Measurements from ENCODE around the gene DMRTA1. TPM values are rescaled to one million over a fixed set of nuclear protein-coding genes. Genes with fewer than 3 reads are reported as not detected.

DMRTA1 gene
- total and polyA plus RNA-seq, 2 donors (not counting 1 experiment from before 2014, with no cell fraction given), result 0.05 to 0.83 TPM

DNA sequence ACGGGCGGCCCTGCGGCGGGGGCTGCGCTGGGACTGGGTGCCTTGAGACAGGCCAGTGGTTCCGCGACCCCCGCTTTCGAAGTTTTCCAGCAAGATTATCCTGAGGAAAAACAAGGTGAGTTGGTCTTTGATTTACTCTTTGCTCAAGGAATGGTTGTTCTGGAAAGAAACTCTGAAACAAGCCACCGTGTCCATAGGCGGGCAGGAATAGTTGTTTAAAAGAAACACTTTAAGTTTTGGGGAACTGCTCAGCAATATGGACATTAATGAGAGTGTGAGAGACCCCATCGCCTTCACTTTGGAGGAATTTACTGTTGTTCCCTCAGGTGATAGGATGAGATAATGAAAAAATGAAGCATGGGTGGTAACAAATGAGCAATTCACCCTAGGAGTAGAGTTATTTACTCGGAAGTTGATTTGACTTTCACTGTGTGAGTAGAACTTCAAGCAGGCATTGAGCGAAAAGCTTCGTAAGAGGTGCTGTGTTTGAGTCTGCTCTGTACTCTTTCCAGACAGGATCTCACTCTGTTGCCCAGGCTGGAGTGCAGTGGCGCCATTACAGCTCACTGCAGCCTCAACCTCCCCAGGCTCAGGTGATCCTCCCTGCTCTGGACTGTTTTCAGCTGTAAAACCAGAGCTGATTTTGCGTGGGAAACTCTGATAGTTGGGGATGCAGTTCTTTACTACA is 1.1 kb downstream of the DMRTA1 start:
- Histone ChIP-seq H3K4me1 (ENCODE audit: control insufficient read depth, extremely low read depth, insufficient read depth, low read length) (no peaks in the 10 kb centered on the region), H3K9ac (ENCODE audit: insufficient read depth, low read length) (no peak overlapping the region), H3K27me3 (ENCODE audit: control insufficient read depth, insufficient read depth, low read length) (peaks cover 9% of the 10 kb centered on the region), H3K36me3 (ENCODE audit: control insufficient read depth, insufficient read depth, low read length) (no peaks in the 10 kb centered on the region), H3K4me3 (replicated peaks in 1 of 4; ENCODE audit: control extremely low read depth in 1 of 4, insufficient read depth in 1 of 4, low read depth in 3 of 4, low read length in 4 of 4) (peak overlapping the region; percentile 24 to 66 (median 52)), H2AFZ (ENCODE audit: low read length) (peak overlapping the region; percentile 24), H3K27ac (ENCODE audit: insufficient read depth, low read length) (no peak overlapping the region), H3K4me2 (ENCODE audit: extremely low read depth, insufficient read depth, low read length) (peak overlapping the region; percentile 85), H3K9me3 (ENCODE audit: control insufficient read depth, insufficient read depth, low read depth, low read length) (no peaks in the 10 kb centered on the region), H4K20me1 (ENCODE audit: control insufficient read depth, extremely low read depth, insufficient read depth, low read length) (no peaks in the 10 kb centered on the region), H3K79me2 (ENCODE audit: control insufficient read depth, insufficient read depth, low read length) (no peaks in the 10 kb centered on the region)
- DNase-seq (ENCODE audit: low read depth in 2 of 2), result peak in 1 of 2 donors; percentile 2
- TF ChIP-seq, protein P1, sequence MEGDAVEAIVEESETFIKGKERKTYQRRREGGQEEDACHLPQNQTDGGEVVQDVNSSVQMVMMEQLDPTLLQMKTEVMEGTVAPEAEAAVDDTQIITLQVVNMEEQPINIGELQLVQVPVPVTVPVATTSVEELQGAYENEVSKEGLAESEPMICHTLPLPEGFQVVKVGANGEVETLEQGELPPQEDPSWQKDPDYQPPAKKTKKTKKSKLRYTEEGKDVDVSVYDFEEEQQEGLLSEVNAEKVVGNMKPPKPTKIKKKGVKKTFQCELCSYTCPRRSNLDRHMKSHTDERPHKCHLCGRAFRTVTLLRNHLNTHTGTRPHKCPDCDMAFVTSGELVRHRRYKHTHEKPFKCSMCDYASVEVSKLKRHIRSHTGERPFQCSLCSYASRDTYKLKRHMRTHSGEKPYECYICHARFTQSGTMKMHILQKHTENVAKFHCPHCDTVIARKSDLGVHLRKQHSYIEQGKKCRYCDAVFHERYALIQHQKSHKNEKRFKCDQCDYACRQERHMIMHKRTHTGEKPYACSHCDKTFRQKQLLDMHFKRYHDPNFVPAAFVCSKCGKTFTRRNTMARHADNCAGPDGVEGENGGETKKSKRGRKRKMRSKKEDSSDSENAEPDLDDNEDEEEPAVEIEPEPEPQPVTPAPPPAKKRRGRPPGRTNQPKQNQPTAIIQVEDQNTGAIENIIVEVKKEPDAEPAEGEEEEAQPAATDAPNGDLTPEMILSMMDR (conservative IDR thresholded peaks at IDR 0.05 in 1 of 2, IDR thresholded peaks at IDR 0.05 in 1 of 2; ENCODE audit: low read depth in 1 of 2, low read length in 2 of 2), result no peak
- peak; percentile 55 for TF ChIP-seq EZH2 (IDR thresholded peaks at IDR 0.05; ENCODE audit: low read length, missing control alignments)

DNA sequence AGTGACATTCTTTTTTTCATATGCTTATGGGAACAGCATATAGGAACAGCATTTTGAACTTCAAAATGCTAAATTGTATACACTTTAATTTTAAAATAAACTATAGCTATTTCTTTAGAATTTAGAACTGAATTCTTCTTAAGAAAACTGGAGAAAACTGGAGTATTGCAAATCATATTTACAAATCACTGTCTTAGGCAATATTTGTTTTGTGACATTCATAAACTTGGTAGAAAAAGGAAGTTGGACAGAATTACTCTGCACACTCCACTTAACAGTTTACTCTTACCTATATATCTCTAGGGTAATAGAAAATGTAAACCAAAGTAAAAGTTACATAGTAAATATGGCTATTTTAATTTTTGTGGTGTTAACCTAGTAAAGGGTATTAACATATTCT is 3.1 kb downstream of the DMRTA1 start:
- no peak overlapping the region for H3K4me3 ChIP-seq (replicated peaks in 1 of 4; ENCODE audit: control extremely low read depth in 1 of 4, insufficient read depth in 1 of 4, low read depth in 3 of 4, low read length in 4 of 4)
- no peak overlapping the region for H3K9ac ChIP-seq (ENCODE audit: insufficient read depth, low read length)
- no peaks in the 10 kb centered on the region for H4K20me1 ChIP-seq (ENCODE audit: control insufficient read depth, extremely low read depth, insufficient read depth, low read length)
- TF ChIP-seq, protein P1 (conservative IDR thresholded peaks at IDR 0.05 in 1 of 2, IDR thresholded peaks at IDR 0.05 in 1 of 2; ENCODE audit: low read depth in 1 of 2, low read length in 2 of 2), result no peak
- TF ChIP-seq EZH2 (IDR thresholded peaks at IDR 0.05; ENCODE audit: low read length, missing control alignments), result no peak
- DNase-seq (ENCODE audit: low read depth in 2 of 2), result no peak
- H3K4me1 ChIP-seq (ENCODE audit: control insufficient read depth, extremely low read depth, insufficient read depth, low read length), result no peaks in the 10 kb centered on the region
- H3K4me2 ChIP-seq (ENCODE audit: extremely low read depth, insufficient read depth, low read length), result no peak overlapping the region
- peaks cover 9% of the 10 kb centered on the region for H3K27me3 ChIP-seq (ENCODE audit: control insufficient read depth, insufficient read depth, low read length)
- H3K36me3 ChIP-seq (ENCODE audit: control insufficient read depth, insufficient read depth, low read length), result no peaks in the 10 kb centered on the region
- no peaks in the 10 kb centered on the region for H3K79me2 ChIP-seq (ENCODE audit: control insufficient read depth, insufficient read depth, low read length)
- no peak overlapping the region for H2AFZ ChIP-seq (ENCODE audit: low read length)
- H3K9me3 ChIP-seq (ENCODE audit: control insufficient read depth, insufficient read depth, low read depth, low read length), result no peaks in the 10 kb centered on the region
- no peak overlapping the region for H3K27ac ChIP-seq (ENCODE audit: insufficient read depth, low read length)

DNA sequence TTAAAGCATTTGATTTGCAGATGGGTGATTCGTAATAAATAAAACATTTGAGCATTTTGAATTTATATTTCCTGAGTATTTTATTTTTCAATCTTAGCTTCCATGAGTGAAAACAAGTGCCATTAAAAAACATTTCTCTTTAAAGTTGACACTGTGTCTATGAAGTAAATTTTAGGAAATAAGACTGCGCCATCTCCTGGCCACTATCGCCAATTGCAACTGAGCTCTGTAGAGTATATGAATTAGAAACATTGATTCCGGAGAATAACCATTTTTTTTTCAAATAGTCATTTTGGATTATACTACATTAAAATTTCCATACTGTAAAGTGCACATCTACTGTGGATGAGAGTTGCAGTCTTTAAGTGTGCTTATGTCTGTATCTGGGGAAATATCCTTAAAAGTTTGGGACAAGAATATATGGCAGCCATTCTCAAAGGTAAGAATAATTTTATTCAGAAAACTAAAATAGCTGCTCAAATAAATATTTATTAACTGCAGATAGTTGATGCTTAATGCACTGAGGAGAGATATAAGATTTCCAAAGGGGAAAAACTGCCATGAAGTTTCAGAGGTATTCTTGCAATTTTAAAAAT is 5.9 kb downstream of the DMRTA1 start:
- Histone ChIP-seq H3K4me3 (replicated peaks in 1 of 4; ENCODE audit: control extremely low read depth in 1 of 4, insufficient read depth in 1 of 4, low read depth in 3 of 4, low read length in 4 of 4) (no peak overlapping the region), H2AFZ (ENCODE audit: low read length) (no peak overlapping the region), H3K36me3 (ENCODE audit: control insufficient read depth, insufficient read depth, low read length) (no peaks in the 10 kb centered on the region), H3K27ac (ENCODE audit: insufficient read depth, low read length) (no peak overlapping the region), H3K79me2 (ENCODE audit: control insufficient read depth, insufficient read depth, low read length) (no peaks in the 10 kb centered on the region), H3K9ac (ENCODE audit: insufficient read depth, low read length) (no peak overlapping the region), H4K20me1 (ENCODE audit: control insufficient read depth, extremely low read depth, insufficient read depth, low read length) (no peaks in the 10 kb centered on the region), H3K27me3 (ENCODE audit: control insufficient read depth, insufficient read depth, low read length) (peaks cover 9% of the 10 kb centered on the region), H3K4me1 (ENCODE audit: control insufficient read depth, extremely low read depth, insufficient read depth, low read length) (no peaks in the 10 kb centered on the region), H3K9me3 (ENCODE audit: control insufficient read depth, insufficient read depth, low read depth, low read length) (no peaks in the 10 kb centered on the region), H3K4me2 (ENCODE audit: extremely low read depth, insufficient read depth, low read length) (no peak overlapping the region)
- peak; percentile 8 to 44 for DNase-seq (ENCODE audit: low read depth in 2 of 2)
- no peak for TF ChIP-seq EZH2 (IDR thresholded peaks at IDR 0.05; ENCODE audit: low read length, missing control alignments)
- TF ChIP-seq, protein P1 (conservative IDR thresholded peaks at IDR 0.05 in 1 of 2, IDR thresholded peaks at IDR 0.05 in 1 of 2; ENCODE audit: low read depth in 1 of 2, low read length in 2 of 2), result peak; percentile 74 to 80
